GM23338 (cell line): ENCODE results near the gene KIAA1549. TPM values are rescaled to one million over a fixed set of nuclear protein-coding genes. Genes with fewer than 3 reads are reported as not detected.

Experiments used
- ATAC-seq: fragments of 200-7000 bp; cut with Tn5 transposase; 3 replicates; pipeline ENCODE4 v1.9.1; 2020
- DNase-seq: peaks from one replicate; pipeline ENCODE4 v3.0.0-alpha.2; 2015; ENCODE audit warnings: low spot score
- H2AFZ ChIP-seq: fragments of 200-600 bp; sonication (generic); 2 replicates; pipeline ENCODE4 v1.8.0; 2016; ENCODE audit warnings: antibody characterized with exemption, mild to moderate bottlenecking, moderate library complexity
- H3F3A ChIP-seq: fragments of 200-600 bp; sonication (generic); replicated peaks from 2 replicates; pipeline ENCODE4 v1.8.0; 2017; ENCODE audit warnings: antibody characterized with exemption, mixed run types, low read depth
- H3K27ac ChIP-seq: fragments of 200-600 bp; sonication (generic); 2 replicates; pipeline ENCODE4 v1.6.1; 2016; ENCODE audit warnings: low read depth
- H3K27me3 ChIP-seq: fragments of 200-600 bp; sonication (generic); 2 replicates; pipeline ENCODE4 v1.8.0; 2016; ENCODE audit warnings: mild to moderate bottlenecking, mixed run types, moderate library complexity; ENCODE audit not compliant: insufficient read depth
- H3K36me3 ChIP-seq: fragments of 200-600 bp; sonication (generic); 2 replicates; pipeline ENCODE4 v1.8.0; 2016; ENCODE audit warnings: mild to moderate bottlenecking; ENCODE audit not compliant: insufficient read depth
- H3K4me1 ChIP-seq: fragments of 200-600 bp; sonication (generic); 2 replicates; pipeline ENCODE4 v1.8.0; 2016; ENCODE audit warnings: mild to moderate bottlenecking, moderate library complexity; ENCODE audit not compliant: insufficient read depth
- H3K4me2 ChIP-seq: fragments of 200-600 bp; sonication (generic); 2 replicates; pipeline ENCODE4 v1.7.1; 2017; ENCODE audit warnings: mixed run types
- H3K4me3 ChIP-seq: fragments of 200-600 bp; sonication (generic); 2 replicates; pipeline ENCODE4 v1.6.1; 2016; ENCODE audit warnings: mixed run types
- H3K79me2 ChIP-seq: fragments of 200-600 bp; sonication (generic); replicated peaks from 2 replicates; pipeline ENCODE4 v1.8.0; 2017; ENCODE audit warnings: mild to moderate bottlenecking; ENCODE audit not compliant: insufficient read depth
- H3K9me2 ChIP-seq: fragments of 200-600 bp; sonication (generic); 2 replicates; pipeline ENCODE4 v1.8.0; 2017; ENCODE audit not compliant: insufficient read depth
- H4K20me1 ChIP-seq: fragments of 200-600 bp; sonication (generic); replicated peaks from 2 replicates; pipeline ENCODE4 v1.8.0; 2017; ENCODE audit warnings: mild to moderate bottlenecking; ENCODE audit not compliant: insufficient read depth
- H3K27ac Mint-ChIP-seq: 2 replicates; pipeline ENCODE4 v1.8.0; 2020; ENCODE audit warnings: inconsistent platforms, mild to moderate bottlenecking, moderate library complexity, mixed read lengths
- H3K27me3 Mint-ChIP-seq: 3 replicates; pipeline ENCODE4 v1.8.0; 2022; ENCODE audit warnings: low read depth, mild to moderate bottlenecking, moderate library complexity, mixed read lengths, inconsistent platforms; ENCODE audit not compliant: insufficient read depth, poor library complexity
- H3K36me3 Mint-ChIP-seq: 3 replicates; pipeline ENCODE4 v1.8.0; 2021; ENCODE audit warnings: low read depth, mild to moderate bottlenecking, inconsistent platforms, moderate library complexity, mixed read lengths
- H3K4me1 Mint-ChIP-seq: 3 replicates; pipeline ENCODE4 v1.8.0; 2020; ENCODE audit warnings: mild to moderate bottlenecking, inconsistent platforms, mixed read lengths
- H3K4me3 Mint-ChIP-seq: 3 replicates; pipeline ENCODE4 v1.8.0; 2021; ENCODE audit warnings: moderate library complexity, mild to moderate bottlenecking, inconsistent platforms, mixed read lengths
- H3K9me3 Mint-ChIP-seq: 3 replicates; pipeline ENCODE4 v1.8.0; 2020; ENCODE audit warnings: moderate library complexity, mild to moderate bottlenecking, inconsistent platforms, mixed read lengths
- CTCF ChIP-seq, 2 experiments: fragments of 200-600 bp in 1 of 2; sonication (generic) in 1 of 2; conservative IDR thresholded peaks; 2 replicates each; pipeline versions ENCODE4 v1.5.1 to v1.6.1; 2016 to 2017; ENCODE audit warnings: antibody characterized with exemption in 2 of 2, low read depth in 2 of 2, mild to moderate bottlenecking in 2 of 2, moderate library complexity in 1 of 2
- NANOG ChIP-seq: IDR thresholded peaks from 2 replicates; pipeline ENCODE4 v1.6.1; 2016; ENCODE audit warnings: antibody characterized with exemption, borderline replicate concordance
- ZNF331 ChIP-seq: fragments of 250-450 bp; sonication (Bioruptor Pico); IDR thresholded peaks from 2 replicates; pipeline ENCODE4 v1.5.0; 2020; ENCODE audit warnings: low read depth, mild to moderate bottlenecking, moderate library complexity
- polyA plus RNA-seq: library from polyadenylated mRNA; unstranded; fragments of >200 nt; fragmentation: Nextera tagmentation; extraction: Ambion mirVana; gene quantifications from 2 replicates; pipeline ENCODE4 v1.2.1, GENCODE V29; 2016
- total RNA-seq: library from RNA; depleted of rRNA; stranded (reverse); fragments of >200 nt; shearing (Covaris generic); gene quantifications from 2 replicates; pipeline ENCODE4 v1.2.3, GENCODE V29; 2014

The KIAA1549 gene
- total and polyA plus RNA-seq, 2 experiments from 2014 or later = 3.6 to 13.5 TPM

DNA sequence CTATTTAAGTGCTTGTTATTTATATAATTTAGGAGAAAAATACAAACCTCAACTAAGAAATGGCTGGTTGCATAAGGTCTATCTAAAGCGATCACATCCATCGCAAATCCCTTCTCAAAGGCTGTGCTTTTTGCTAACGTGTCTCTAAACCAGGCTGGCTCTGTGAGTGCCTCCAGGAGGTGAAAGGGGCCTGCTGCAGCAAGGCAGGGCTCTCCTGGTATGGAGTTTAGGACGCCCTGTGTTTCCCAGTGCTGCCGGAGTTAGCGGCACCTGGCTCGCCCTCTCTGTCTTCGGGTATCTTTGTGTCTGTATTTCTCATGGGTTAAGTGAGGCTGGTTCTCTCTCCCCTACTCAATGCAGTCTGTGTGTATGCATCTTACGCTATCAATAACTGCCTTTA is 114.8 kb downstream of the KIAA1549 start:
- peaks cover 2% of the 10 kb centered on the region for H3K27me3 Mint-ChIP-seq
- H3K4me1 ChIP-seq = no peaks in the 10 kb centered on the region
- no peak overlapping the region for H3K27ac ChIP-seq
- no peaks in the 10 kb centered on the region for H3K9me3 Mint-ChIP-seq
- no peaks in the 10 kb centered on the region for H4K20me1 ChIP-seq
- H3K9me2 ChIP-seq = no peaks in the 10 kb centered on the region
- no peaks in the 10 kb centered on the region; the same call in 1 of the 2 replicates for H3K36me3 ChIP-seq
- H3K27me3 ChIP-seq = no peaks in the 10 kb centered on the region
- no peak overlapping the region for H3K4me3 Mint-ChIP-seq
- no peaks in the 10 kb centered on the region for H3F3A ChIP-seq
- peaks cover 49% of the 10 kb centered on the region for H3K36me3 Mint-ChIP-seq
- peak in 1 of 2 experiments; percentile 13; a peak in 1 of 4 replicates for TF ChIP-seq CTCF (conservative IDR thresholded peaks at IDR 0.05; ENCODE audit: low read depth in 2 of 2)
- no peak for TF ChIP-seq ZNF331 (CRISPR knock-in tag)
- H2AFZ ChIP-seq = no peak overlapping the region
- no peaks in the 10 kb centered on the region for H3K79me2 ChIP-seq
- DNase-seq = peak; percentile 31
- H3K27ac Mint-ChIP-seq = no peak overlapping the region
- ATAC-seq = peak; percentile 78
- no peak overlapping the region for H3K4me3 ChIP-seq
- no peak overlapping the region for H3K4me2 ChIP-seq
- no peaks in the 10 kb centered on the region for H3K4me1 Mint-ChIP-seq

DNA sequence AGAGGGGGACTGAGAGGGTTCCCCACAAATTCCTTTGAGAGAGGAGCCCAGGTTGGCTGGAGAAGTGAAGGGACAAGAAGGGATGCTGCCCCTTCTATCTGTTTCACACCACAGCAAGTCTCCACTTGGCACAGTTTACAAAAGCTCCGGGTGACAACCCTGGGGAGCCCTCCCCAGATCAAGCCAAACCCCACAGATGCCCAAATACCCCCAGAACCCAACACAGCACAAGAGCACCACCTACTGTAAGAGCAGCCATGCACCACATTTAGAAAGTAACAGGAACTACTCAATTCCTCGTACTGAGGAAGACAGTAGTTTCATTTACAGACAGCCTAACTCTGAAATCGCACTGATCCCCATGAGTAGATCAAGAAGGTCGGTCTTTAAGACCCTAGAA is 115.3 kb downstream of the KIAA1549 start:
- H2AFZ ChIP-seq = no peak overlapping the region
- ATAC-seq = peak; percentile 81

More for the DNA sequence above, 115.3 kb downstream of the KIAA1549 start:
- Mint-ChIP-seq H3K27ac (no peak overlapping the region), H3K4me1 (no peaks in the 10 kb centered on the region), H3K4me3 (no peak overlapping the region), H3K27me3 (peaks cover 2% of the 10 kb centered on the region), H3K9me3 (no peaks in the 10 kb centered on the region), H3K36me3 (peaks cover 49% of the 10 kb centered on the region)
- H3K27me3 ChIP-seq = no peaks in the 10 kb centered on the region
- DNase-seq = peak; percentile 54
- H3K4me1 ChIP-seq = no peaks in the 10 kb centered on the region
- H3K4me3 ChIP-seq = no peak overlapping the region
- no peaks in the 10 kb centered on the region for H3F3A ChIP-seq
- TF ChIP-seq NANOG (no peak), CTCF (conservative IDR thresholded peaks at IDR 0.05; ENCODE audit: low read depth in 2 of 2) (peak; percentile 57 to 82)
- no peaks in the 10 kb centered on the region for H3K79me2 ChIP-seq
- H3K4me2 ChIP-seq = no peak overlapping the region
- no peaks in the 10 kb centered on the region for H3K9me2 ChIP-seq
- H3K36me3 ChIP-seq = no peaks in the 10 kb centered on the region; the same call in 1 of the 2 replicates
- no peak overlapping the region for H3K27ac ChIP-seq
- no peaks in the 10 kb centered on the region for H4K20me1 ChIP-seq
